ENCODE data around the gene TBC1D12.

GRCh38 chr10:94355841-94356240, 46.5 kb upstream of the TBC1D12 start:
- TF ChIP-seq CTCF (IDR thresholded peaks at IDR 0.05), result no peak
- no peak for TF ChIP-seq ZFX (IDR thresholded peaks at IDR 0.05; ENCODE audit: borderline replicate concordance)
